Measurements from ENCODE around the gene TAF4.

TAF4 gene

DNA sequence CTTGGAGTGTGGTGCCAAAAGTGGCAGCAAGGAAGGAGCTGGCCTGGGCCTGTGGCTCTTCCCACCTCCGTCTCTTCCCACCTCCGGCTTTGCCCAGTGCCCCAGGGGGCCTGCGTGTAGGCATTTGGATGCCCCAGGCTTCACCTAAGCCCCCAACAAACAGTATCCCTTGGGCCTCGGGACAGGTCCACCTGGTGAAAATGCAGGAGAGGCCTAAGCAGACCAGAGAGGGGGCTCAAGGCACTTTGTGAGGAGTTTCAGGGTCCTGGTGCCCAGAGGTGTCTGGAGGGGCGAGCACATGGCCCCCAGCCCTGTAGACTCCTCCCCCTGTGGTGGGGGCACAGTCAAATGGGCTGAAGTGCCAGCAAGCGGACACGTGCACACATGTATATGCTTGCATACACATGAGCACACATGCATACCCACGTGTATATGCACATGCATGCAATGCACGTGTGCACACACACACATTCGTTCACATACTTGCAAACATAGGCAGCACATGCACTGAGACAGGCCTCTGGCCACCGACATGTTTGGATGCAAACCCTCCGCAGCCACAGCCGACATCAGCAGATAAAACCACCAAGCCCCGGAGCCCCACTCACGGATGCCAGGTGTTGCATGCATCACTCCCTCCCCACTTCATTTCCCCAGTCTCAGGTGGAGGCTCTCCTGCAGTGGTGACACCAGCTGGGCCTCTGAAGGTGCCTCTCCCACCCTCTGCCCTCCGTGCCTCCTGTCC, 124.5 kb downstream of the TAF4 start:
- no peak for DNase-seq

DNA sequence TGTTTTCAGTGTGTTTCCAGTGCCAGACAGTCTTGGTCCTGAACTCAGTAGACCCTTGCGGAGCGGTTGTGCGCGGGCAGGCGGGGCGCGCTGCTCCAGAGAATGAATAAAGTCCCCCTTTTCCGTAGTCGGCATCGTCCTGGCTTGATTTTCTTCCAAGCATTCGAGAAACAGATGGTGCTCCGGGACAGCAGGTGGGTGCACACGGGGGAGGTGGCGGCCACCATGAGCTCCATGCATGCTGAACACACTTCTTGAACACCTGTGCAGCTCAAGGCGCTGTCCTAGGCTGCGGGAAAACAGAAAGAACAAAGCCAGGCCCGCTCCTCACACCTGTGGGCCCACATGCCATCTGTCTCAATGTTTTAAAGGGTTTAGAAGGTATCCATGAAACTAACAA, 125.2 kb downstream of the TAF4 start:
- DNase-seq: no peak

DNA sequence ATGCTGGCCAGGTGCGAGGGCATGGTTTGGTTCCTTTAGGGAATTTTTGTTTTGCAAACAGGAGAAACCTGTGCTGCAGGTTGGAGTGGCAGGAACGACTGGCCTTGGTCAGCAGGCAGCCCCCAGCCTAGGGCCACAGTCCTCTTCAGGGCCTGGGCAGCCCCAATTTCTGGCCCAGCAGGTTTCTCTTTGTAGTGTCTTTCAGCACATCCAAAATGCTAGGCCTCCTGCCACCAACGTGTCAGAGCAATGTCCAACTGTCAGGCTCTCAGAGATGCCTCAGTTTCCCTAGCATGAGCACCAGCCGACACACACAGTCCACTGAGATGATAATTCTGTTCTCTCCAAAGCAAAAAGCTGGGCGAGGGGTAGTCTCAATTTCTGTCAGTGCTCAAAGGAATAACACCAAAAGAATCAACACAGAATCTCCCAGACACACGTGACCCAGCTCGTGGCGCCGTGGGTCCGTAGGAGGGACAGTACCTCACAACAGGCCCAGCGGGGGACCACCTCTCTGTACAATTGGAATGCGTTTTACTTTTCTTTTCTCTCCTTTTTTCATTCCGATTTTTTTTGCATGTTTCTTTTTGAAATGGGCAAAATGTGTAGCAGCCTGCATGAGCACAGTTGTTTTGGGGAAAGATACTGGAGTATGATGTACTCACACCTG, 125.9 kb downstream of the TAF4 start:
- no peak for DNase-seq

DNA sequence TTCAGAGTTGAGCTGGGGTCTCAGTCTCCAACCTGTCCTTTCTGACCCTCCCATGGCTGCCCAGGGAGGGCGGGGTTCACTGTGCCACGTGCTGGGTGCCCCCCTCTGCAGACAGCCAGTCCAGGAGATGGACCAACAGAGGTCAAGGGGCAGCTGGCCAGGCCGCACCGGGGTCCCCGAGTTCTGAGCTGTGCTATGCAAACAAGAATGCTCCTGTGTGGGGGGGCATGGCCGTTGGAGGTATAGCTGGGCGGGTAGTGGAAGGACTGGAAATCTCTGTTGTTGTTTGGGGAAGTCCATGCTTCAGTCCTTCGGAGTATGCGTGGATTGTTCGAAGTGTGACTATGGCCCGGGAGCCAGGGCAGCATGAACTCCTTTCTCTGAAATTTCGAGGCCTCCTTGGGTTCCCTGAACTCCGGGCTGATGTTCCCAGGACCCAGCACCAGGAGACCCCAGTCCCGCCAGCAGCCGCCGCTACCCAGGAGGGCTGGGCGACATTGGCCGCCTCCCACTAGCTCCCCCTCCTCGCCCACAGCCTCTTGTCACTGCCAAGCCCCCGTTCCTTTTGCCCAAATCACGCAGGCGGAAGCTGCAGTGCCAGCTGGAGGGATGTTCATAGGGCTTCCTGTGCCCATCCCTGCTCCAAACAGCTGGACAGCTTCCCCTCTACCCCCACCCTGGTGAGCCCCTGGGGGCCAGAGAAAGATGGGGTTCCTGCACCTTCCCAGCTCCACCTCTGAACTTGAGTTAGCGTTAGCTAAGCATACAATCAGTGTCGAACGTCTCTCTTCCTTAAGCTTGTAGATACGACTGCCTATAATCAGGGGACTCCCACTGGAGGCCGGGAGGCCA, 126.6 kb downstream of the TAF4 start:
- no peak for DNase-seq

DNA sequence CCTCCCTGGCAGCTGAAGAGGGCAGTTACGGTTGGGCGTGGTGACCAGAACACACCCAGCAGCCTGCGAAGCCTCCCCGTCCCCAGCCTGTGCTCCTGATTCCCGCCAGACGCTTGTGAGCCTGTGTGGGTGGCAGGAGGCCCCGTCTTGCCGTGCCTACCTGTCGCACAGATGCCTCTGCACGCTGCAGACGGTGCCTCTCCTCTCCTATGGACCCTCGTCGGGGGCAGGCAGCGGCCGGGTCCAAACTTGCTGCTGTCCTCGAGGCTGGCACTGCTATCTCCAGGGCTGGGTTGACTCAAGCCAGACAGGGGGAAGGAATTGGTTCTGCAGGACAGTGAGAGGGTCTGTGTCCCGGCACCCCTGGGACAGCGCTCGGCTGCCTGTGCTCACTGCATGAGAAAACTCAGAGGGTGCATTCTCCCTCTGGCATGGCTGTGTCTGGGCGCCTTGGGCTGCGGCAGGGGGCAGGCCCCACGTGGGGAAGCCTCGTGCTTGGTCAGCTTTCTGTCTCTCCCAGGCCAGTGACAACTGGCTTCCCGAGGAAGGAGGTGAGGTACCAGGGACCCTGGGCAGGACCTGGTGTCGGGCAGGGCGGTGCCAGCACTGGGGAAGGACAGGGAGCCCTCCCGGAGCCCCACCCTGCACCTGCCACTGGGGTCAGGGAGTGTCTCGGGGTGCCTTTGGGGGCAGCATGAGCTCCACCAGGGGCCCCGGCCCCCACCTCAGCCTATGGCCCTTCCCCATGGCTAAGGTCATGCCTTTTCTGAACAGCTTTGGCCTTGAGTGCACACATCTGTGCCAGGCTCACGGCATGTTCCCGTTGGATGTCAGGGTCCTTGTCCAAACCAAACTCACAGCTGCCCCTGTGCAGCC, 127.5 kb downstream of the TAF4 start:
- DNase-seq: no peak

DNA sequence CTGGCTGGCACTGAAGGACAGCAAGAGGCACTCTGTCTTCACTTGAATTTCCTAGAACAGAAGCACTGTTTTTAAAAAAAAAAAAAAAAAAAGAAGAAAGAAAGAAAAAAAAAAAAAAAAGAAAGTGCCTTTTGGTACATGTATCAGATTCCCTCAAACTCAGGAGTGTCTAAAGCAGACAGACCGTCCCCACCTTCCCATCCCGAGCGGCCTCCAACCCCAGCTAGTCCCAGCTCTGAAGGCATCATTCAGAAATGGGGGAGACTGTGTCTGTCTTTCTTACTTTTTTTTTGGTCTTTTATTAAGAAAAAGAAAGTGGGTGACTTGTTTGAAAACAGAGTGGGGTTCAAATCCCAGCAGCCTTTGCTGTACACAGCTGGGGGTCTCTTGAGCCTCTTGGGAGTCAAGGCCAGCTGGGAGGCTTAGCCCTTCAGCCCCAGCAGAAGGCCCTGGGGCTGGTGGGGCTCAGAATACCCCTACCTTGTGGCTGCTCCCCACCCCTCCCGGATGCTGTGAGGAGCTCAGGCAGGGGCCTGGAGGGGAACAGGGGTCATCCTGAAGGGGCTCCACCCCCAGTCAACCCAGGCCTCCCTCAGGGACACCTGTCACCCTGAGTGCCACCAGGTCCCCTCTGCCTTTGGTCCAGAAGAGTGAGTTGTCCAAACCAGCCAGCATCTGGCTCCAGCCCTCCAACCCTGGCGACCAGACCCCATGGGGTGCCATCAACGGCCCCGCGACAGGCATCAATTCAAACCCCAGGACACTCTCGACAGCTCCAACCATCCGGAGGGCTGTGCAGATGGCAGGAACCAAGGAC, 128.3 kb downstream of the TAF4 start:
- no peak for DNase-seq

DNA sequence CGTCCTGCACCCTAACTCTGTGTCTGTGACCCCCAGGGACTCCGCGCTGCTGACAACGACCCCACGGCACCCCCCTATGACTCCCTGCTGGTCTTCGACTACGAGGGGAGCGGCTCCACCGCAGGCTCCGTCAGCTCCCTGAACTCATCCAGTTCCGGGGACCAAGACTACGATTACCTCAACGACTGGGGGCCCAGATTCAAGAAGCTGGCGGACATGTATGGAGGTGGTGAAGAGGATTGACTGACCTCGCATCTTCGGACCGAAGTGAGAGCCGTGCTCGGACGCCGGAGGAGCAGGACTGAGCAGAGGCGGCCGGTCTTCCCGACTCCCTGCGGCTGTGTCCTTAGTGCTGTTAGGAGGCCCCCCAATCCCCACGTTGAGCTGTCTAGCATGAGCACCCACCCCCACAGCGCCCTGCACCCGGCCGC, 129.0 kb downstream of the TAF4 start:
- DNase-seq: no peak

DNA sequence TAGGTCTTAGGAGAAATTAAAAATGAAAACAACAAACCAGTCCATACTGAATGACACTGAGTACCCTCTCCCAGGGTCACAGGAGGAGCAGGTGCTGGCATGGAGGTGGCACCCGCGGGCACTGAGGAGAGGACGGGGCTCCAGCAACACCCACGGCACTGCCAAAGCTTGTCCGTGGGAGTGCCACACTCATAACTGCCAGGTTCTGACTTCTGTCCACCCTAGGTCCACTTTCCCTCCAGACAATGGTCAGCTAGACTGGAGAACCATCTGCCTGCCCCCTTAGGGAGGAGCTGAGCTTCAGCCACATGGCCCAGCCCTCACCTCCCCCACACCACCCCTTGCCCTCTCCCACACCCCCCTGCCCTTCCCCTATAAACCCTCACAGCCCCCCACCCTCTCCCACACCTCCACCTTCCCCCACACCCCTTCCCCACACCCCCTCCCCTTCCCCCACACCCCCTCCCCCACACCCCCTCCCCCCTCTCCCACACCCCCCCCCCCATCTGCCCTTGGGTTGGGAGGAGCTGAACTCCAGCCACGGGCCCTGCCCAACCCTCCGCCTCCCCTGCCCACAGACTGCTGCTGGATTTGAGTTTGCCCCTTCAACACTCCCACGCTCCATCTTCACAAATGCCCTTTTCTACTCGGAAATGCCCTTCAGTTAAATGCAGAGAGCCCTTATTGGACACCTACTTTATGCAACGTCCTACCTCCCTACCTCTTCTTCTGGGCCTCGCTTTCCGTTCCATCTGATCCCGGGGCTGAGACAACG, 129.6 kb downstream of the TAF4 start:
- no peak for DNase-seq

DNA sequence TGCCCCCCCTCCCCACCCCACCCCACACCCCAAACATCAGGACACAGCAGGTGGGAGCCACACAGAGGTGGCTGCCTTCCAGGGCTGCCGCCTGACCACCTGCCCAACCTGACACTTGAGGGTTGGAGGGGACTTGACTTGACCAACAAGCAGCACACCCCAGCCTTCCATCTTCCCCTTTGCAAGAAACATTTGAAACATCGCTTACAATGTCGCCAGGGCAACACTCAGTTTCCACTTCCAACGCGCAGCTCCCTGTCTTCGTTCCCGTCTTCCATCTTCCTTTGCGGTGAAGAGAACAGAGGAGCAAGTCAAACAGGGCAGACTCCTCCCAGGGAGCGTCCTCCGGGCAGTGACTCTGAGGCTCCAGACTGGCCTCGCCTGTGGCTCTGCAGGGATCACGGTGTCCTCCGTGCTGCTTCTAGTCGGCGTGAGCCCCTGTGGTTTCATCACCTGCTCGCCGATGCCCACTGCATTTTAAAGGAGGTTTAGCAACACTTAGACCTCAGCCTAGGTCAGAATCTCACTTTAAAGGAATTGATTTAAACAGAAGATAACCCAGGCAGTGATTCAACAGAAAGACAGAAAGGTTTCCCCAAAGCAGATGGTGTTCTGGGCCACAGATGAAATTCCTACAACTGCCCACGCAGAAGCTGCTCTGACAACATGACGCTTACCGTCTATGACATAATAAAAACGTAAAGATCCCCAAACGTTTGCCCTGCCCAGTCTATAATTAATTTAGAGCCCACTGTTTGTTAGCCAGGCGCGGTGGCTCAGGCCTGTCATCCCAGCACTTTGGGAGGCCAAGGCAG, 130.8 kb downstream of the TAF4 start:
- DNase-seq: no peak

DNA sequence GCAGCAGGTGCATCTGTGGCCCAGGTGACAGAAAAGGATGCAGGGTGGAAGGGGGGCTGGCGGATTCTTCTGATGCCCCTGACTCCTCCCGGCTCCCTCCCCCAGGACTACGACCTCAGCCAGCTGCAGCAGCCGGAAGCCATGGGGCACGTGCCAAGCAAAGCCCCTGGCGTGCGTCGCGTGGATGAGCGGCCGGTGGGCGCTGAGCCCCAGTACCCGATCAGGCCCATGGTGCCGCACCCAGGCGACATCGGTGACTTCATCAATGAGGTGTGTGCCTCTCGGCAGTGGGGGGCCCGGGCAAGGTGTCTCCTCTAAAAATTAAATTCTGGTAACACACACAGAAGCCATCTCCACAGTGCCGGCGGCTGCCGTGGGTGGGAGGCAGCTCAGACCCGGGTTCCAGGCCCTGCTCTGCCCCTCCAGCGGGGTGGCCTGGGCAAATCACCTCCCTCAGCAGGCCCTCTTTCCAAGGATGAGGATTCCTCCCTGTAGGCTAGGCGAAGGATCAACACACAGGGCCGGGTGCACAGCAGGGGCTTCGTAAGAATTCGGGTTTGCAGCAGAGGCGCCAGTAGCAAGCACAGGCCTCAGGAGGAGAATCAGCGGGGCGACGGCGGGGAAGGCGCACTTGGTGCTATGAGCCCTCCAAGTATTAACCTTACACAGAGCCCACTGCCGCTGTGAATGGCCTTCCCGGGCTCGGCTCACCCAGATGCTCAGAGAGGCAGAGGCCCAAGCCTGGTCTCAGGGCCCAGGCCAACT, 131.5 kb downstream of the TAF4 start:
- DNase-seq: no peak

DNA sequence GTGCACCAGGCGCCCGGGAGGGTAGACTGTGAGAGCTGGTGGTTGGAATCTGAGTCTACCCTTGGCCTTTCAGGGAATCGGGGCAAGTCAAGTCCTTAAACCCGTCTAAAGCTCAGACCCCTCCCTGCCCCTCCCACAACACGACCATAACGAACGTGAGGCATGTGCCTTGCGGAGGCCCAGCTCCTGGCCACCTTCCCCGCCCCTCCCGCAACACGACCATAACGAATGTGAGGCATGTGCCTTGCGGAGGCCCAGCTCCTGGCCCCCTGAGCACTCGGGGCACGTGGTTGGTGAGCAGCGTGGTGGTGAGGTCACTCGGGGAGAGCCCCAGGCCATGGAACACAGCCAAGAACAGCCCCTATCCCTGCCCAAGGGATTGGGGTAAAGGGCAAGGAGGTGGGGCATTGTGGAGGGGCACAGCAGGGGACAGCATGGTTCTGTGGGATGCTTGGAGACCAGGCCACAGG, 132.2 kb downstream of the TAF4 start:
- no peak for DNase-seq

DNA sequence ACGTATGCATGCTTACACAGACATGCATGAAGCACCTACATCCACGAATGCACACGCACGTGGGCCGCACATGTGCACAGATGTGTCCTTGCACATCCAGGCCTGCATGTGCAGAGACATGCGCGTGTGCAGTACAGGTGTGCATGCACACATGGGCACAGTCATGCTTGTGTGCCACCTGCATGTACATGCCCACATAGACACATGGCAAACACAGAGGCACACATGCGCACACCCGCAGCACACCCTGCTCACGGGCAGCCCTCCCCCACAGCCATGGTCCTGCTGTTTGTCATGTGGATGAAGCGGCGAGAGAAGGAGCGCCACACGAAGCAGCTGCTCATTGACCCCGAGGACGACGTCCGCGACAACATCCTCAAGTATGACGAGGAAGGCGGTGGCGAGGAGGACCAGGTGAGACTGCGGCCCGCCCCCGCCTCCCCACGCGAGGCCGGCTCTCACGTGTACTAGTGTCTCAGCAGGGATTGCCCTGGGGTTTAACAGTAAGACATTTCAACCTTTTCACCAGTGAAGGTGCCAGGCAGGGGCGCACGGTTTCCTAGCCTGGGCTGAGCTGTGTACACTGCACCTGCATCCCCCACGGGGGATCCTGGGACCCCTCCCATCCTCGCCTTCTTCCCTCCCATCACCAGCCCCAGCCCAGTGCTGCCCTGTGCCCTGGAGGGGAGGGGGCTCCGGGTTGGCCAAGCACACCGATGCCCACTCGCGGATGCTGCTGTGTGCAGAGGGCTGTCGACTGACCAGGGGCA, 132.8 kb downstream of the TAF4 start:
- no peak for DNase-seq

DNA sequence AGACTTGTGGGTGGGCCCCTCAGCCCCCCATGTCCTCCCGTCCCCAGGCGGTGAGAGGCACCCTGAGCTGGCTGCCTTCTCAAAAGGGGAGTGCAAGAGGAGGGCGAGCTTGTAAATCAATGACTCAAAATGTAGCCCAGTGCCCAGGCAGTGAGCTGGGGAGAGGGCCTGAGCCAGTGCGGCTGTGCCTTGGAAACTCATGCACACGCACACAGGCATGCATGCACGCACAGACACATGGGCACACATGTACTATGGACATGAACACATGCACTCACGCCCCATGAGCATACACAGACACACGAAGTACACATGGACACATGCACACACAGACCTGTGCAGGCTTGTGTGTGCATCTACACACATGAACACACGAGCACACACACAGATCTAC, 133.5 kb downstream of the TAF4 start:
- no peak for DNase-seq

DNA sequence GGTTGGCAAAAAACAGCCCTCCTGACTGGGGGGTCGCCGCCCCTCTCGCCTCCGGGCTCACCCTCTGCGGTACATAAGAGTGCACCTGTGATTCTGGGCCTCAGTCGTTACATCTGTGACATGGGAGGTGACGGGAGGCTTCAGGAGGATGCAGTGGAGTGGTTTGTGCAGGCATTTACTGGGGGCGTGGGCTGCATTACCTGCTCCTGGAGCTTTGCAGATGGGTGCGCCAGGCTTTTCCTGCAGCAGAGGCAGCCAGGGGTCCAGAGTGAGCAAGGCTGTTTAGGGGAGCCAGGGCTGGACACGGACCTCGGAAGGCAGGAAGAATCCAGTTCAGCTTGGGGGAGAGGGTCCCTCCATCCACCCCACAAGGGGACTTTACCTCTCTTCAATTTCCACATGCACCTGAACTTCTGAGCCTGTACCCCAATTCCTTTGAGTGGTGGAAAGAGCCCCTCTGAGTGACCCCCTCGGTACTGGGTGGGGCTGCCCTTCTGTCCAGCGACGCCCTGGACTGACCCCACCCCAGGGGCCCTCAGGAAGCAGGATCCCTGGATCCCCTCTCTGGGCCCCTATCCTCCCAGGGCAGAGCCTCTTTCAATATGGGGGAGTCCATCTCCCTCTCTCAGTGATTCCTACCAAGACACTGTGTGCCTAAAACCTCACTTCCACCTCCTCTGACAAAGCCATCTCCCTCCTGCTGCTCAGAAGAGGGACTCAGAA, 134.0 kb downstream of the TAF4 start:
- DNase-seq: no peak

DNA sequence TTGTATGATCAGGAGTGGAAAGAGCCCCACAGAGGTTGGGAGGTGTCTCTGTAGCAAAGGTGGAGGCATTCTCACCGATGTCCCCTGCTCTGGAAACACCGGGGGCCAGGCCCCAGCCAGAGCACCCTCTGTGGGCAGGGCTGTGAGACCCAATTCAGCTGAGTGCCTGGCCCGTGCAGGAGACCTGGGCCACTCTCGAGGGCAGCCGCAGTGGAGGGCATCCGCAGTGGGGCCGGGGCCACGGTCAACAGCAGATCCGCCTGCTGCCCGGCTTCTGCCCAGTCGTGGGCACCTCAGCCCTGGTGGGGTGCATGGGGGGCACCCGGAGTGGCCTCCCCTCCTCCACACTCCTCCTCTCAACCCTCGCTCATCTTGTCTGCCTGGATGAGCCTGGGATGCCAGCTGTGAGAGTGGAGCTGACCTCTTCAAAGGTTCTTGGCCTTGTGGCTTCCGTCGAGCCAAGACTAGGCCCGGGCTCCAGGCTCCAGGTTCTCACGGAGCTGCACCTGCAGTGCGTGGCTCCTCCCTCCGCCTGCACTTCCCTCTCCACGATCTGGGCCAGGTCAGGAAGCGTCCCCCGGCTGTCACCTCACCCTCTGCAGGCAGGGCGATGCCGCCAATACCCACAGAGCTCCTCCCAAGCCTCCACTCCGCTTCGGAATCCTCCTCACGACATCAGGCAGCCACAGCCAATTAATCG, 134.8 kb downstream of the TAF4 start:
- DNase-seq: no peak

DNA sequence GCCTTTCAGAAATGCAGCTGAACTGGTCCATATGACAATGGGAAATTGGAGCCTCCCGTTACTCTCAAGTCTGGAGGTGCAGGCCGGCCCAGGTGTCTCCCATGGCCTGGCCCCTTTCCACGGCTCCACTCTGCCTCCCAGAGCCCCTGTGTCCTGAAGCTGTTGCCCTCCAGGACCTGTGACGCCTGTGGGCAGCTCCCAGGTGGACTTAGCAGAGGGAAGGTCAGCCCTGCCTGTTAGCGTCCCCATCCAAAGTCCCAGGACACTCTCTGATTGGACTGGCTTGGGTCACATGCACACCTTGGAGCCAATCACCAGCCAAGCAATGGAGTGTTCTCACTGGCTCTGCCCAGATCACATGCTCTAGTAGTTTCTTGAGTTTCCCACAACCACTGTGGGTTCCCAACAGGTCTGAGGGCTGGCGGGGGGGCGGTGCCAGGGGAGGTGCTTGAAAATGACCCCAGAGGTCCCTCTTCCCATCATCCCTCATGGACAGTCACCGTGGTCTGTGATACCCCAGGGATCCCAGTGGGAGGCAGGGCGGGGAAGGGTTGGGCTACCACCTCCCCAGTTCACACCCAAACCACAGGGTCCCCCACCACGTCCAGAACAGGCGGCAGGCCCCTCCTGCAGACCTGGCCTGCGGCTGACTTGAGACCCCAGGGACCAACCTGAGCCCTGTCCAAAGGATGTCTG, 135.6 kb downstream of the TAF4 start:
- DNase-seq: no peak

Data from effector CD4-positive, alpha-beta T cell (primary cell).